HEK293T (cell line): ENCODE measurements around the gene CYP26A1.

Source experiments
- ARNT ChIP-seq: fragments of 450-650 bp; IDR thresholded peaks from 2 replicates; pipeline ENCODE4 v1.6.1; 2017; ENCODE audit warnings: mild to moderate bottlenecking
- BHLHE40 ChIP-seq: fragments of 450-650 bp; IDR thresholded peaks from 2 replicates; pipeline ENCODE4 v1.6.1; 2016; ENCODE audit warnings: mild to moderate bottlenecking, moderate library complexity, borderline replicate concordance
- FOXA1 ChIP-seq: fragments of 450-650 bp; IDR thresholded peaks from 2 replicates; pipeline ENCODE4 v1.6.1; 2016; ENCODE audit warnings: mild to moderate bottlenecking
- FOXK2 ChIP-seq: fragments of 450-650 bp; IDR thresholded peaks from 2 replicates; pipeline ENCODE4 v1.6.1; 2016; ENCODE audit warnings: mild to moderate bottlenecking
- FOXM1 ChIP-seq: fragments of 450-650 bp; IDR thresholded peaks from 2 replicates; pipeline ENCODE4 v1.6.1; 2017; ENCODE audit warnings: mild to moderate bottlenecking, borderline replicate concordance
- PKNOX1 ChIP-seq: fragments of 450-650 bp; IDR thresholded peaks from 2 replicates; pipeline ENCODE4 v1.6.1; 2016
- SP1 ChIP-seq: fragments of 450-650 bp; IDR thresholded peaks from 2 replicates; pipeline ENCODE4 v1.6.1; 2017
- SUZ12 ChIP-seq: fragments of 450-650 bp; IDR thresholded peaks from 2 replicates; pipeline ENCODE4 v1.6.1; 2016; ENCODE audit warnings: mild to moderate bottlenecking
- ZNF384 ChIP-seq: fragments of 450-650 bp; IDR thresholded peaks from 2 replicates; pipeline ENCODE4 v1.6.1; 2016

GRCh38 chr10:93063144-93063976 is 10.3 kb upstream of the CYP26A1 start:
- TF ChIP-seq ZNF384 (no peak), SUZ12 (no peak), FOXM1 (no peak), PKNOX1 (no peak), FOXK2 (no peak), SP1 (no peak), BHLHE40 (no peak), FOXA1 (no peak), ARNT (no peak)
